ENCODE data around the gene SCARF1.

The SCARF1 gene

GRCh38 chr17:1648963-1649843 is 3.7 kb upstream of the SCARF1 start:
- peak; percentile 87 to 89 for DNase-seq (ENCODE audit: low read depth in 2 of 2)

DNA sequence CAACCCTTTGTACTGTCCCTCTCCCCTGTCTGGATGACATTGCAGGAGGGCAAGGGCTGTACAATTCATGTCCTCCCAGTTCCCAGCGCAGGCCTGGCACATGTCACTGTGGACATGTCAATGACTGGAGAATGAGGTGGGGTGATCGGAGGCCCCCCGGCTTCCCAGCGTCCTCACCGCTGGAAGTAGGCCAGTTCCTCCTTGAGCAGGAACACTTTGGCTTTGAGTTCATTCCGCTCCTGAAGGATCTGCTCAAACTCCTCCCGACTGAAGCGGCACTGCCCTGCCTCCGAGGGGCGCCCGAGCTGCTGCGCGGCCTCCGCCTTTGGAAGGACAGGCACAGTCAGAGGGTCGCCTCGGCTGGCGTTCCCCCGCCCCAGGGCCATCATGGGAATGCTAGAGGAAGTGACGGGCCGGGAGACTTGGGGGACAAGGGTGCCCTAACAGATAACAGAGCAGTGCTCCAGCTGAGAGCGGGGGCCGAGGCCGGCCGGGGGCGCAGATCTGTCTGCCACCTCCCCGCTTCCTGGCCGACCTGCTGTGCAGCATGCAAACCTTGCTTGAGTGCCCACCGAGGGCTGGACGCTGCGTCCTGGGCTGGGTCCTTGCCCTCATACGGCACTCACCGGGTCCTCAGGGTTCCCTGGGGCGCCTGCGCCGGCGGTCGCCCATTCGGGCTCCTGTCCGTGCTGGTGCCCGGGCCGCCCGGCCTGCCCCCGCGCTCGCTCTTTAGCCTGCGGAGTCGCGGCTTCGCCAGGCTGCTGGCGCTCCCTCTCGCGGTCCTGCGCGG is 2.8 kb upstream of the SCARF1 start:
- no peak for DNase-seq (ENCODE audit: low read depth in 2 of 2)

DNA sequence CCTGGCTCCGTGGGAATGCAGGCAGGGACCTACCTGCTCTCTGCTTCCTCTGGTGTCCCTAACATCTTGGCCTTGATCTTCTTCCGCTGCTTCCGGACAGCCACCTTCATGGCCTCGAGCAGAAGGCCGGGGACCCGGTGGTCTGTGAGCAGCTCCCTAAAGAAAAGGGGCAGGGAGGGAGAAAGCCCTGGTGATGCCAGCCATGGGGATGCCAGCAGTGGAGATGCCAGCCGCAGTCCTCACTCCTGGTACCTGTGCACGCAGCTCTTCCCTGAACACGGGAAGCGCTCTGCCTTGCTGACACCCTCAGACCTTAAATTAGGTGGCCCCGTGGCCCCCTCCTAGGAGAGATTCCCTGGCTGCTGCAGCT is 2.3 kb upstream of the SCARF1 start:
- DNase-seq (ENCODE audit: low read depth in 2 of 2) = no peak

DNA sequence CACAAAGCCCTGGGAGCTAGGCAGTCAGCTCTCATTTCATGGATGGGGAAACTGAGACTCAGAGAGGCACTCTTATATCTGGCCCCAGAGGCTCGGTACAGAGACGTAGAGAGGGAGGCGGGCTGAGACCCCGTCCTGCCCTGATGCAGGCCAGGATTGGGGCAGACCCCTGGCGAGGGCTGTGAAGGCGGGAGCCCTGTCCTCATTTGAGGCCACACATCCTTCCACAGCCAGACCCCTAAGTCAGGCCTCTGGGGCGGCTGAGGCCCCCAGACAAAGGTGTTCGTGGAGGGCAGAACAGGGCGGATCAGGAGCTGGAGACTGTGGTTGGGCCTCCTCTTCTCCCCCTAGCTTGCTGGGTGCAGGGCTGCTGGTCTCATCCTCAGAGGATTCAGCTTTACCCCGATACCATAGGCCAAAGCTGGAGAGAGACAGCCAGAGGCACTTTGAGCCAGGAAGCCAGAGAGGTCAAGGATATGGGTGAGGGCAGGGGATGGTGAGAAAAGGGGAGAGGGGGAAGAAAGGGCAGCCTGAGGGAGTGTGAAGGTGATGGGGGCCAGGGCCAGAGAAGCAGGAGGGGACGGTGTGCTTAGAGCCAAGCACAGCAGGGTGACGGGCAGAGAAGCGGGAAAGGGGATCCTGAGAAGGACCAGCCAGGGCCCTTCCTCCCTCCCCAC is 805 bp upstream of the SCARF1 start:
- DNase-seq (ENCODE audit: low read depth in 2 of 2) = no peak

GRCh38 chr17:1644493-1645206 is 882 bp downstream of the SCARF1 start:
- no peak for DNase-seq (ENCODE audit: low read depth in 2 of 2)

- no peak for DNase-seq (ENCODE audit: low read depth in 2 of 2)
These were observed 1.5 kb downstream of the SCARF1 start for GRCh38 chr17:1643999-1644492.

DNA sequence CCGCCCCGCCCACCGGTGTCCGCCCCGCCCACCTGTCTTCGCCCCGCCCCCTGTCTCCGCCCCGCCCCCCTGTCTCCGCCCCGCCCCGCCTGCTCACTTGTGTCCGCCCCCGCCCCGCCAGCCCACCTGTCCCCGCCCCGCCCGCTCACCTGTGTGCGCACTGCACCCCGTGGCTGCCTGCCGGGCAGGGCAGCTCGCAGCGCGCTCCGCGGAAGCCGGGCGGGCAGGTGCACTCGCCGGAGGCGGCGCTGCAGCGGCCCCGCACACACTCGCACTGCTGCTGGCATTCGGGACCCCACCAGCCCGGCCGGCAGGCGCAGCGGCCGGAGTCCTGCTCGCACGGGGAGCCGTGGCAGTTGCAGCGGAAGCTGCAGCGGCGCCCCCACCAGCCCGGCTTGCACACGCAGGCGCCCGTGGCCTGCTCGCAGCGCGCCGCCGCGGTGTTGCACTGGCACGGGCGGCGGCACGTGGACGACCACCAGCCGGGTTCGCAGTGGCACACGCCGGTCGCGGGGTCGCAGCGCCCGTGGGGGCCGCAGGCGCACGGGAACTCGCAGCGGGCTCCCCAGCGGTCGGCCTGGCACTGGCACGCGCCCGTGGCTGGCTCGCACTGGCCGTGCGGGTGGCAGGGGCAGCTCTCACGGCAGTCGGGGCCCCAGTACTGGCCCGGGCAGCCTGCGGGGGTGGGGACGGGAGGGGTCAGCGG is 2.1 kb downstream of the SCARF1 start:
- DNase-seq (ENCODE audit: low read depth in 2 of 2) = peak in 1 of 2 donors; percentile 30

GRCh38 chr17:1641065-1641403 is 4.5 kb downstream of the SCARF1 start:
- DNase-seq (ENCODE audit: low read depth in 2 of 2) = no peak

DNA sequence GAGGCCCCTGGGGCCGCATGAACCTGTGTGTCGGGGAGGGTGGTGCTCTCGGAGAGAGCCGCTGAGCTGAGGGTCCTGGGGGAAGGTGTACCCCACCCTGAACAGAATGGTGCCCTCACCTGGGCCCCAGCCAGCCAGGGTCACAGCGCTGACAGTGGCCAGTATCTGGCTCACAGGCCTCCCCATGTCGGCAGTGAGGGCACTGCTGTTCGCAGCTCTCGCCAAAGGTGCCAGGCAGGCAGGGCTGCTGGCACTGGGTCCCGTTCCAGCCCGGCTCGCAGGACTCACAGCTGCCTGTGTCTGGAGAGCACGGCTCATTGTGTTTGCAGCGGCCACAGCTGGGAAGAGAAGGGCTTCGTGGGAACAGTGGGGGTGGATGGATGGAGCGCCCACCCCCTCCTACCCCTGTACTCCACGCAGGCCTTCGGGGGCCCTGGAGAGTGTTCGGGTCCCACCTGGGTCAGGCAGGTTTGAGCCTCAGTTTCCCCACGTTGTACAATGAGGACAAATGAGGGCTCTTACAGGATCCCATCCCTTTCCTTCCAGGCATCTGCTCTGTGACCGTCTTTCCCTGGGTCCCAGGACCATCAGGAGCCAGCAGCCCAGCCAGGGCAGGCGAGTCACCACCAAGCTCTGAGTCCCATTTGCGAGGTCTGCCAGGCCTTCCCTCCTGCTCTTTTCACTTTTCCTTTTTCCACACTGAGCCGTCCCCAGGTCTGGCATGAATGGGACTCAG is 5.0 kb downstream of the SCARF1 start:
- DNase-seq (ENCODE audit: low read depth in 2 of 2) = no peak

DNA sequence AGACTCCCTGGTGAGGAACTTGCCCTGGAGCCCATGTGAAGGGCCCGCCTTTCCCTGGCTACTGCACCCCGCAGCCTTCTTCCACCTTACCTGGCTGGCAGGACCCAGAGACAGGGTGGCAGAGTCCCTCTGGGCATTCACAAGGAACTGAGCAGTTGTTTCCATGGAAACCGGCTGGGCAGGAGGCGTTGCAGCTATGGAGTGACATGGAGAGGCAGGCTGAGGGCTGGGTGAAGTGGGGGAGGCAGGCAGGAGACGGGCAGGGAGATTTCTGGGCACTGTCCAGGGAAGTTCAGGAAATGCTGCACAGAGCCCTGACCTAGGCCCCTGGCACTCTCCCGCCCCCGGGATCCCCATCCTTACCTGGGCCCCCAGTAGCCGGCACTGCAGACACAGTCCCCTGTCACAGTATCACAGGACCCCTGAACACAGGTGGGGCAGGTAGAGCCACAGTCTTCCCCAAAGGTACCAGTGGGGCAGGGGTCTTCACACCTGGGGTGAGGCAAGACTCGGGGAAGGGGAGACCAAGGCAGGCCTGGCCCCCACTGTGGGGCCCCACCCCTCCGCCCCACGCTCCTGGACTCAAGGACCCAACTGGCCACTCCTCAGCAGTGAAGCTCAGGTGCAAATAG is 5.9 kb downstream of the SCARF1 start:
- DNase-seq (ENCODE audit: low read depth in 2 of 2) = no peak

GRCh38 chr17:1638624-1639300 is 6.8 kb downstream of the SCARF1 start:
- no peak for DNase-seq (ENCODE audit: low read depth in 2 of 2)

DNA sequence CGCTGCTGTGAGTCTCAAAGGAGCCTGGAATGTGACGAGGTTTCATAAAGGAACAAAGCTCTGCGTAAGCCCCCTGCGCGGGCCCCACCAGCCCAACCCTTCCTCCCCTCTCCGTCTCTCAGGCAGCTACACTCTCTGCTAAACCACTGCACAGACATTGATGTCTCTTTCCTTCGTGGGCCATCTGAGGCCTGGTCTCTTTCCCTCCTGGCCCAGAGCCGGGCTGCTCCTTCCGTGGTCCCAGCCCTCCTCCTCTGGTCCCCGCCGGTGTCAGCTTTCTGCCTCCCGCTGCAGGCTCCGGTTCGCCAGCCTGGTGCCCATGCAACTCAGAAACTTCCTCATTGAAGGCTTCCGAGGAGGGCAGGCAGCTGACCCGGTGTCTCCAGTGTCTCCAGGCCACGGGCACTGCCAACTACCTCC is 7.4 kb downstream of the SCARF1 start:
- DNase-seq (ENCODE audit: low read depth in 2 of 2) = no peak

DNA sequence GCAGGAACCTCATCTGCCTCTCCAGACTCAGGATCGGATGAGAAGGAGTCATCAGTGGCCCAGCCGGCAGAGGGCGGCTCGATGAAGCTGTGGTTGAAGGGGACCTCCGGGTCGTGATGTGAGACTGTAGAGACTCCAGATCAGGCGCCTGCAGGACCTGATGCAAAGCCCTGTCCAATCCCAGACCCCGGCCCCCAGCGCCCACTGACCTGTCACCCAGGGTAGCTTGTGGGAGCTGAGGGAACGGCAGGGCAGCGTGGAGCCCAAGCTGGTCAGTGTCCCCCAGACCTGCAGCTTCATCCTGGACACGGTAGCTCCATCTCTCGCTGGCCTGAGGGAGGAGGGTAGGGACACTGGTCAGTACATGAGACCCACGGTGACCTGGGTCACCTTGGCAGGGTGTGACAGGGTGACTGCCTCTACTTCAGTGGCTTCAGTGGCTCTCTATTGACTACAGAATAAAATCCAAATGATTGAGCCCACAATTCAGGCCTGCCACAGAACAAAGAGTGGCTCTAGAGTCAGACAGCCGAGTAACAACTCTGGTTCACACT is 8.7 kb downstream of the SCARF1 start:
- no peak for DNase-seq (ENCODE audit: low read depth in 2 of 2)

GRCh38 chr17:1635675-1636465 is 9.7 kb downstream of the SCARF1 start:
- no peak for DNase-seq (ENCODE audit: low read depth in 2 of 2)

DNA sequence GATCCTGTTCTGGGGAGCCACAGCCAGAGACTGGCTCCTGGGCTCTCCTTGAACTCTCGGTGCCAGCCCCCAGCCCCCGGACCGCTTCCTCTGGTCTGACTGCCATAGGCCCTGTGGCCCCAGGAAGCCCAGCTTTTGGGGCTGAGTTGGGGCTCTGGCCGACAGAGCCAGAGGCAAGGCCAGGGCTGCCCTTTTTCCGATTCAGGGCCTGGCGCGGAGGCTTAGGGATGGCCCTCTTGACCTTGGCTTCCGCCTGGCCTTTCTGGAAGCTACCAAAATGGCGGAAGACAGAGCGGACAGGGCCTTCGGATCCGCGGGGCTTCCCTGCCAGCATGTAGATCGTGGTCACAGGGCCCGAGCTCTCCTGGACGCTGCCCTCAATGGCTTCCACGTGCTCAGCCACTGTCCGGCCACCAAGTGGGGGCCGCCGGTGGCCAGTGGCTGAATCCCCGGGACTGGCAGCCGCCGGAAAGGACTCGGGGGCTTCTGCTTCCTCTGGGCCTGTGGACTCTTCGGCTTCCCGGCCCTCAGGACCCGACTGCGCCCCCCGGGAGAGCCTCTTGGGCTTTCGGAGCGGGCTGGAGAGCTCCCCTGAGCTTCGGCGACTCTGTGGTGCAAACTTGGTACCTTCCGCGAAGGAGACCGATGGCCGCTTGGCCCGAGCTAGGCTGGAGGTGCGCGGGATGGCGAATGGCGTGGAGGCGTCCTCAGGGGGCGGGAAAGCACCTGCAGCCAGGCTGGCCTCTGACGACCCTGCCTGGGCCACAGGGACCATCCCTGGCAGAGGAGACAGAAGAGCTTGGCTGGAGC is 10.5 kb downstream of the SCARF1 start:
- no peak for DNase-seq (ENCODE audit: low read depth in 2 of 2)

- DNase-seq (ENCODE audit: low read depth in 2 of 2) = no peak
These were observed 14.9 kb downstream of the SCARF1 start for GRCh38 chr17:1630662-1631061.

All from stimulated activated CD4-positive, alpha-beta T cell treated with anti-CD3 and anti-CD28 coated beads, Interleukin-1b, Interleukin-23, amount 100 ng/mL, for 1 hour (primary cell).